Measurements from ENCODE around the gene TTC1. TPM values are rescaled to one million over a fixed set of nuclear protein-coding genes. Genes with fewer than 3 reads are reported as not detected.

The TTC1 gene
- total RNA-seq (2021; fragmentation: NEBNext Ultra II Directional; extraction: Animal tissue kit (Norgen Biotek cat#: 25700)) = 10 to 100 TPM; 63.9 to 76.0 (median 70.6) TPM
- long read RNA-seq, transcript TTC1-201 (8 exons, 1,467 nt) = major isoform, 51 of 78 reads
- long read RNA-seq, transcript TTC1-205 (8 exons, 1,432 nt) = minor isoform, 5 of 78 reads
- long read RNA-seq, partial matches to known transcripts = 14 of 78 reads
- long read RNA-seq, other reads (novel, unspliced or antisense) = 6 of 78 reads

- H3K4me1 Mint-ChIP-seq (ENCODE audit: low read depth) = peaks cover 25% of the 10 kb centered on the region
- no peaks in the 10 kb centered on the region for H3K9me3 Mint-ChIP-seq
- peaks cover 14% of the 10 kb centered on the region; the same call in 1 of the 2 replicates for H3K36me3 Mint-ChIP-seq (ENCODE audit: low read depth)
- TF ChIP-seq CTCF (IDR thresholded peaks at IDR 0.05) = no peak
- H3K27ac Mint-ChIP-seq = peak within 1 kb of the TSS; percentile 96
- H3K4me3 Mint-ChIP-seq = peak within 1 kb of the TSS; percentile 98
- peaks cover 2% of the 10 kb centered on the region for H3K27me3 Mint-ChIP-seq (ENCODE audit: insufficient read depth)
- DNase-seq = peak; percentile 97
Measured at GRCh38 chr5:160008877-160009590, at the start of gene TTC1. TSS of gene TTC1 (plus strand) at chr5:160009139. CDS start at chr5:160010529, 1,390 bp downstream.

GRCh38 chr5:159961176-159962160 lies 47.5 kb upstream of the TTC1 start:
- no peak overlapping the region for H3K4me3 Mint-ChIP-seq
- DNase-seq = no peak
- no peak for TF ChIP-seq CTCF (IDR thresholded peaks at IDR 0.05)
- no peaks in the 10 kb centered on the region for H3K9me3 Mint-ChIP-seq
- peaks cover 9% of the 10 kb centered on the region for H3K4me1 Mint-ChIP-seq (ENCODE audit: low read depth)
- no peak overlapping the region for H3K27ac Mint-ChIP-seq
- H3K36me3 Mint-ChIP-seq (ENCODE audit: low read depth) = no peaks in the 10 kb centered on the region
- no peaks in the 10 kb centered on the region; the same call in 1 of the 2 replicates for H3K27me3 Mint-ChIP-seq (ENCODE audit: insufficient read depth)

- Mint-ChIP-seq H3K27ac (no peak overlapping the region), H3K4me3 (no peak overlapping the region), H3K4me1 (ENCODE audit: low read depth) (peaks cover 9% of the 10 kb centered on the region), H3K27me3 (ENCODE audit: insufficient read depth) (no peaks in the 10 kb centered on the region; the same call in 1 of the 2 replicates), H3K36me3 (ENCODE audit: low read depth) (no peaks in the 10 kb centered on the region), H3K9me3 (no peaks in the 10 kb centered on the region)
- TF ChIP-seq CTCF (IDR thresholded peaks at IDR 0.05) = no peak
- no peak for DNase-seq
Measured at GRCh38 chr5:159962214-159962613, 46.7 kb upstream of the TTC1 start.

GRCh38 chr5:159963935-159964334 lies 45.0 kb upstream of the TTC1 start:
- no peaks in the 10 kb centered on the region; the same call in 1 of the 2 replicates for H3K27me3 Mint-ChIP-seq (ENCODE audit: insufficient read depth)
- DNase-seq = no peak
- H3K9me3 Mint-ChIP-seq = no peaks in the 10 kb centered on the region
- H3K36me3 Mint-ChIP-seq (ENCODE audit: low read depth) = no peaks in the 10 kb centered on the region
- H3K4me3 Mint-ChIP-seq = no peak overlapping the region
- peaks cover 9% of the 10 kb centered on the region for H3K4me1 Mint-ChIP-seq (ENCODE audit: low read depth)
- no peak overlapping the region for H3K27ac Mint-ChIP-seq
- no peak for TF ChIP-seq CTCF (IDR thresholded peaks at IDR 0.05)
